GM18907 (cell line): ENCODE data around the gene SHB.
"Not testable (repeated sequence)": the region's sequence is repeated elsewhere in the genome, so short reads cannot be mapped to it uniquely, and the experiment has no call there.

Experiments used
- ATAC-seq: cut with Tn5 transposase; IDR thresholded peaks from one replicate; pipeline ENCODE4 v1.9.1; 2021; ENCODE audit warnings: mild to moderate bottlenecking, moderate library complexity; ENCODE audit not compliant: unreplicated experiment

Gene SHB

DNA sequence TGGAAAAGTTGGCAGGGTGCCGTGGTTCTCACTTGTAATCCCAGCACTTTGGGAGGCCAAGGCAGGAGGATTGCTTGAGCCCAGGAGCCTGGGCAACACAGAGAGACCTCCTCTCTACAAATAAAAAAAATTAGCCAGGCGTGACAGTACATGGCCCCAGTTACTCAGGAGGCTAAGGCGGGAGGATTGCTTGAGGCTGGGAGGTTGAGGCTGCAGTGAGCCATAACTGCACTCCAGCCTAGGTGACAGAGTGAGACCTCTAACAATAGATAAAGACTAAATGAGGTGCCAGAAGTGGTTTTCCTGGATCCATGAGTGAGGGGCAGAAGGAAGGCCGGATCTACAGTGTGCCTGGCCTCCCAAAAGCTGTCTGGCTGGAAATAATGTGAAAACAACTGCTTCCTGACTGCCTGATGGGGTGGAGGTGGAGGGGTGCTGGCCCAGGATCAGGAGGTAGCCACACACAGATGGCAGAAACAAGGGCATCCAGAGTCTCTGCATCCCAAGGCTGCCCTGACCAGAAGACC is 4.1 kb downstream of the SHB start:
- ATAC-seq: no peak

DNA sequence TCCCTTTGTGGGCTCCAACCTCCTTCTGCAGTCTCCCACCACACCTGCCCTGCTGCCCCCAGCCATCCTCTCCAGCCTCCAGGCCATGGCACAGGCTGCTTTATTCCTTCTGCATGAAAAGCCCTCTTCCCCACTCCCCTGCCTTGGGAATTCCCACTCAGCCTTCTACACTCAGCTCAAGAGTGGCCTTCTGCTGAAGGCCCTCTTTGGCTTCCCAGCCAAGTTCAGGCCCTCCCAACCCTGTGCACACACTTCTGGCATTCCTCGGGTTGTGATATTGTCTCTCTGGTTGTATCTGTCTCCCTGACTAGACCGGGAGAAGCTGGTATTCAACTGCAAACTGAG is 5.7 kb downstream of the SHB start:
- no peak for ATAC-seq

DNA sequence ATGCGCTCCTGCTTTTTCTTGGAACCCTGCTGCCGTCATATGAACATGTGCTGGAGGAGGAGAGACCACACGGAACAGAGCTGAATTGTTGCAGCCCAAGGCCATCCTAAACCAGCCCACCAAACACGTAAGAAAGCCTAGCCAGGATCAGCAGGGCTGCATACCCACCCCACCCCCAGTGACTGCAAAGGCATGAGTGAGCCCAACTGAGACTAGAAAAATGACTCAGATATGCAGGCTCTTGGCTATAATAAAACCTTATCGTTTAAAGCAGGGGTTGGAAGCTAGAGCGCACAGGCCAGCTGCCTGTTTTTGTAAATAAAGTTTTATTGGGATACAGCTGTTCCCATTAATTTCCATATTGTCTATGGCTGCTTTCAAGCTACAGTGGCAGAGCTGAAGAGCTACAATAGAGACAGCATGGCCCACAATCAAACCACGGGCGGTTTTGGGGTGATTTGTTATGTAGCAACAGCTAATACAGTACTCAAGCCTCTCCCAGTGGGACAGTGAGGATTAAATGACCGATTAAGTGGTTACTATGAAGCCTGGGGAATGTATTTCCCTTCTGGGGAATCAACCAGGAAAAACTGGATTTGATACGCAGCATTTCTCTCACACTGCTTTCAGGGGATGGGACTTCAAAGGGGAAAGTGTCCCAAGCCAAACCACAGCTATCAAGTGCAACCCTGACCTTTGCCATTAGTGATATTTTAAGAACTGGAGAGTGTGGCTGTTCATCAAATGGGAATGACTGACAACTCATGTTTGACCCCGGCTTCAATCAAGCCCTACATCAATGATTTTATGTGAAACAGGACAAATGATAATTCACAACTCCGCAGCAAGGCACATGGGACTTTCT is 6.3 kb downstream of the SHB start:
- no peak for ATAC-seq

DNA sequence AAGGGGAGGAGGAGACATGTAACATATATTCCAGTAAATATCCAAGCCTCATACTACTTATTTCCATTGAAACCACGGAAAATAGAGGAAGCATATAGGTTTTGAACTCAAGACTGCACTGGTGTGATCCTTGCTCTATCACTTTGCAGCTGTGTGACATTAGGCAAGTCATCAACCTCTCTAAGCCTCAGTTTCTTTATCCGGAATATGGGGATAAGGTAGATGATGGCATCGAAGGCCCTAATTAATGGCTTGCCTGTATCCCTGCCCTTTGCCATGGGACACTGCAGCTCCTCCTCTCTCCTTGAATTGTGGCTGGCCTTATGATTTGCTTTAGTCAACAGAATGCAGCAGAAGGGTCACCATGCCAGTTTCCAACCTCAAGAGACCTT is 6.9 kb downstream of the SHB start:
- ATAC-seq: no peak

DNA sequence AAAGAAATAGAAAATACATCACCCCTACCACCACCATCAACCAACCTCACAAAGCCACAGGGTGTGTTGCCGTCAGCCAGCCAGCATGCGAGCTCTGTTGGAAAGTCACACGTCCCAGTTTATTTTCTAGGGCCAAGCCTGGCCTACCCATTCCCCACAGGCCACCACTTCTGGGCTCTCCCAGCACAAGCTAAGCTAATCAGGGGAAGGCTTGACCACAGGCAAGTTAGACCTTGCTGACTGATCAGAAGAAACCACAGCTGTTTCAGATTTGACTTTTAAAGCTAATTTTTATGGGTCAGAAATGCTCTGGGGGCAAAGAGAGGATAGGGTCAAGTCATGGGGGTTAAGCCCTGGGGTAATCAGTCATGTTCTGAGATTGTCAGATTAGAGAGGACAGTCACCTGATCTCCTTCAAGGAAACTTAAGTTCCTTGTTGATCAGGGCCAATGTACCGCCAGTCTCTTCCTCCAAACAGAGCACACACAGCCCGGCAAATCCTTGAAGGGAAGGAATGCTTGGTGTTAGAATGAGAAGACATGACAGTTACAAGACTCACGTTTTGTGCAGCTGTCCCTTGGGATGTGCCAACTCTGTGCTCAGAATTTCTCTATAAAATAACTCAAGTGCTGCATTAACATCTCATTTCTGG is 7.6 kb downstream of the SHB start:
- peak; percentile 74 for ATAC-seq

DNA sequence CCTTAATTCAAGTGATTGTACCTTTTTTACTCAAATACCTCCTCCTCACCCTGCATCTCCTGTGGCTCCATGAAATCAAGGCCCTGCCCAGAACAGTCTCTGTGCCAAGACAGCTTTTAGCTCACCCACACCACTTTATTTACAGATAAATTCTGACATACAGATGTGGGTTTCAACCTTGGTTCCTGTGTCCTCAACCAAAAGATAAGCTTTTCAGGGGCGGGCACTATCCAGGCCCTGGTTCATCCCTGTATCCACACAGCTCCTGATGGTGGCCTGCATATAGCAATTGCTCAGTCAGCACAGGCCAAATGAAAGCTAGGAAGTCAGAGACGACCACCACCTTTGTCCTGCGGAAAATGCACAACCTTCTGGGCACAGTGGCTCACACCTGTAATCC is 8.3 kb downstream of the SHB start:
- no peak for ATAC-seq

DNA sequence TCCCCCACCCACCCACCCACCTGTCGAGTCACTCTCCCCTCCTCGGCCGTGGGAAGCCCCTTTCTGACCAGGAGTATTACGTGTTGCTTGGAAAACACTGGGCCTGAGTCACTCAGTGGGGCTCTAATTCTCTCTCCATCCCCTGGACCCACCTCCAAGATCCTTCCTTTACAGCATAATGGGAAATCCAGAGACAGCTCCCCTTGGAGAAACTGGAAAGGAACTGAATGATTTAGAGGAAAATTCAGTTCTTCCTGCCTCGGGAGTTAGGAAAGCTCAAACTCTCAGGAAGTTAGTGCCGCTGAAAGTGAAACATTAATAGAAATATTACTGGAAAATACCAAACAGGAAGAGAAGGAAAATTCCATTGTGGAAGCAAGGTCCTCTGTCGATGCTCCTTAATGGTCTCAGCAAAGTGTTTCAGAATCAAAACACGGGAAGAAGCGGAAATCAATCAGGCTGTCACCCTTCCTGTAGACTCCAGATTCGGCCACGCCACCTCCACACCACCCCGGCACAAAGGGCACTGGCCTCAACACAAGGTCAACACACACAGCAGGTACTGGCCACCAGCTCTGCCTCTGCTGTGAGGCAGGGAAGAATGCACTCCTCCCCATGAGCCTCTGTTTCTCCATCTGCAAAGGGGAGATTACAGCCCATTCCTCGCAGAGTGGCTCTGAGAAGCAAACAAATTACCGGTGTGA is 9.6 kb downstream of the SHB start:
- no peak for ATAC-seq

DNA sequence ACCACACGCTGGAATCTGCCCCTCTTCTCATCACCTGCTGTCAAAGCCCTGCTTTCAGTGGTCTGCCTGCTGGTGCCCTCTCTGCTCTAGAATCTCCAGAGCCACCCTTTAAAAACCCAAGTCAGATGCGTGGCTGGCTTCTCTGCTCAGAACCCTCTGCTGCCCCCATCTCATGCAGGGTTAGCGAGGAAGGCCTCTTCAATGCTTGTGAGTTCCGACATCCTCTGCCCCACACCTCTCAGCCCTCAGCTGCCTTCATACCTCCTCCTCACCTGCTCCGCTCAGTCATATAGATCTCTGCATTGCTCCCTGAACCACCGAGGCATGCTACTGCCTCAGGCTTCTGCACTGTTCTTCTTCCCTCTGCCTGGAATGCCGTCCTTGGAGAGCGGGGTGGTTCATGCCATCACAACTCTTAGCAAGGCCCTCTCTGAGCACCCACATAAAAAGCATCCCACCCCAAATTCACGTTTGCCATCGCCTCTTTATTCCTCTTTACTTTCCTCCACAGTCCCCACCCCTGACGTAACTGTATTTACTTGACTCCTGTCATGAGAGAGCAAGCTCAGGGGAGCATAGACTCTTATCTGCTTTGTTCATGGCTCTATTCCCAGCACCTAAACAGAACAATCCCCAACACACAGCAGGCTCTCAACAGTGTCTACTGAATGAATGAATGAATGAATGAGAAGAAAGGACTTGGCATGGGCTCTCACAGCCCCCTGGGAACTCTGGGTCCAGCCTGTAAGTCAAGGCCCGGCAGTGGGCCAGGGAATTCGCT is 10.4 kb downstream of the SHB start:
- ATAC-seq: no peak

DNA sequence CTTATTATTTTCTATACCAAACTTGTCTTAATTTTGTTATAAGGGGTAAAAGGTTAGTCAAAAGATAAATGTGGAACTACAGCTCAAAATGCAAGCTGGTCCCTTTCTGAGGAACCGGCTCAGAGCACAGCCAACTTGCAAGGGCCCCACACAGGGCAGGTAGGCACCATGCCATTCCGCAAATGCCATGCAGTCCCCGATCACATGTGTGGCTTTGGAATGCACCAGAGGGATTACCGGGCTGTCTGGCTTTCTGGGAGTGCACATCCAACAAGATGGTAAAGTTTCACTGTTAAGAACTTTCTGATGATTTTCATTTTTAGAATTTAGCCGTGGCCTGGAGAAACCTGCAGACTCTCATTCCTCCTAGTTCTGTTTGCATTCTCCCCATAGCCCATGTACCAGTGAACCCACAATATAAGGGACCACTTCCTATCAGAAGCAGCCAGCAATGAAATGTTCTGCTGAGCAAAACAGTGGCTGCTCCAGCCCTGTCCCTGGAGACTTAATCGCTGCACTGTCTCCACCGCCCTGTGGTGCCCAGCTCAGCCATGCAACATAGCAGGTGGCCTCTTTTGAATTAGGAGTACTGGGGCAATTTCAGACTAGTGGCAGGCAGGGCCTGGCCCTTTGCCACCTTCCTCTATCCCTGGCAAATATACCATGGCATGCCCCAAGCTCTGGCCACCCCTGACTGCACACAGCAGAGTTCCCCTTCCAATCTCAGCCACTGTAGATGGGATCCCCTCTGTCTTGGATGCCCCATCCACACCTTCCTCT is 11.4 kb downstream of the SHB start:
- no peak for ATAC-seq

DNA sequence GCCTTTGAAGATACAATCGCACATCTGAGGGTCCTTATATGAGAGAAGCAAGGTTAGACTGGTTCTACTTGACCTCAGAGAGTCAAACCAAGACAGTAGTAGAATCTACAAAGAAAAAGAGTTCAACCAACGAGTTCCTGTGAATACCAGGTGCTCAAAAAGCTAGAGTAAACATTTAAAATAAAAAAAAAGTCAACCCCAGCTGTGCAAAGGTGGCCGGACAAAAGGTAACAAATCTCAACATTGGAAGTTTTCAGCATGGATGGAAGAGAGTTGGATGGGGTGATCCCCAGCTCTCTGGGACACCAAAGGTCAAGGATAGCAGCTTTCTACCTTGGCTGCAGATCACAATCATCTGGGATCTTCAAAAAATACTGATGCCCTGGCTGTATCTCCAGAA is 14.4 kb downstream of the SHB start:
- no peak for ATAC-seq

DNA sequence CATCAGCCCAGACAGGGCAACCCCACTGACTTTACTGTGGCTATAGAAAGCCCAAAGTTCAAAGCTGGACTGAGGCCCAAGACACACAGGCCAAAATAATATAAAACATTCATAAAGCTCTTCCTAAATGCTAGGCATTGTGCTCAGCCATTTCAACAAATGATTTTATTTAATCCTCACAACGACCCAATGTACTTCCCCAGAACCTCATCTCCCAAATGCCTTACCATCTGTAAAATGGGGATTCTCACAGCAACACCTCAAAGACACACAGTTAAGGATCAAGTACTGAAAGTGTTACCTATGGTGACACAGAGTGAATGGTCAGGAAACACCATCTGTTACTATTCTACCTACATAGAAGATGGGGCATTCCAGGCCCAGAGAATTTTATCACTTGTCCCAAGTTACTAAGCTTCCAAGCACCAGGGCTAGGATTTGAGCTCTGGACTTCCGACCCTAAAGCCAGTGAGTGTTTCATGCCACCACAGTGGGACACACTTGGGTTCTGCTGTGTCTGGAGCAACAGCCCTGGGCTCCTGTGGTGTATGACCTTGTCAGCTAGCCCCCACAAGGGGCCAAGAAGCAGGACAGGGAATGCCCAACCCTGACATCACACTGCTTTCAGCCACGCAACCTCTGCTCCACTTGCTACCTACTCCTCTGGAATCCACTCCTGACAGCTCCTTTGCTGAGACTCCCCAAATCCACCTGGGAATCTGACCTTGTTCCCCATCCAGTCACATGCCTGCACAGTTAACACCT is 15.1 kb downstream of the SHB start:
- ATAC-seq: no peak

DNA sequence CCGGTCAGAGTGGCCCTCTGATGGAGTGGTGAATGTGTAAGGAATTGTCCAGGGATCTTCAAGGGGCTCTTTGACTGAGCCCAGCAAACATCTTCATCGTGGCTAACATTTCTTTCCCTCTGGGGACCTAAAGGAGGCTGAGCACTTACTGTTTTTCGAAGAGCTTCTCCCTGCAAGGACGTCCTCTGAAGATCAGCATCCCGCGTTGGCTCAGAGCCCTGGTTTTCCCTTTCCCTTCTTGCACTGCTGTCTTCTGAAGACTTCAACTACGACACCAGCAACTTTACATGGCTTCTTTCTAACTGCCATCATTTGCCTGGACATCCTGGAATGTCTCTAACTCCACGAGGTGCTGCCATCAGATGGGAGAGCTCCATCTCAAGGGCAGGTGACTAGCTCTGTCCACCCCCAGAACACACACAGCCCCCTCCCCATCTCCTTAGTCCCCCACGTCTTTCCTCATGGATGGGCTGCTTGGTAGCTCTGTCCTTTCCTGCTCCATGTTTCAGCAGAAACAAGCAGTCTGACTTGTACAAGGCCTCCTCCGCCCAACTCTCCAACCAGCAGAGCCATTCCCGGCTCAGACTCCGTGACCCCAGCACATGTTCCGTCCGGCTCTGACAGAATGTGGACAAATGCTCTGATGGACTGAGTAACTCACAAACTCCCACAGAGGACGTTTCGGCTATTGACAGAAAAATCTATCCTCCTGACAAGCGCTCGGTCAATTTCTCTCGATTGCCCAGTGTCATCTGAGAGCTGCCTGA is 17.1 kb downstream of the SHB start:
- ATAC-seq: no peak

DNA sequence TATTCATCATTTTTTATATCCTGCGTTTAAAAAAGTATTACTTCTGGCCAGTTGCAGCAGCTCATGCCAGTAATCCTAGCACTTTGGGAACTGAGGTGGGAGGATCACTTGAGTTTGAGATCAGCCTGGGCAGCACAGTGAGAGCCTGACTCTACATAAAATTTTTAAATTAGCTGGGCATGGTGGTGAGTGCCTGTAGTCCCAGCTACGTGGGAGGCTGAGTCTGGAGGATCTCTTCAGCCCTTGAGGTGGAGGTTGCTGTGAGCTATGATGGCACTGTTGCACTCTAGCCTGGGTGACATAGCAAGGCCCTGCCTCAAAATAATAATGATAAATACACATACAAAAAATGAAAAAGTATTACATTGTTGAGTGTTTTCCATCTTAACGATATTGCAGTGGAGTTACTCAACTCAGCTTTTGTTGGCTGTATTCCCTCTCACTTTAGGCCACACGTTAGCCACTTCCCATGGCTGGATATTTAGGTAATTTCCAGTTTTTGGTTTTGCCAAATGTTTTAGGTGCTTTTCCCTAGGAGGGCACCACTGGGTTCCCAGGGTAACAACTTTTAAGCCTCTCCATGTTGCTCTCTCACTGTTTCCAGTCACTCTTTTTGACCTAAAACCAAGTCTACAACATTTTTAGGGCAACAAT is 20.6 kb downstream of the SHB start:
- ATAC-seq: no peak

DNA sequence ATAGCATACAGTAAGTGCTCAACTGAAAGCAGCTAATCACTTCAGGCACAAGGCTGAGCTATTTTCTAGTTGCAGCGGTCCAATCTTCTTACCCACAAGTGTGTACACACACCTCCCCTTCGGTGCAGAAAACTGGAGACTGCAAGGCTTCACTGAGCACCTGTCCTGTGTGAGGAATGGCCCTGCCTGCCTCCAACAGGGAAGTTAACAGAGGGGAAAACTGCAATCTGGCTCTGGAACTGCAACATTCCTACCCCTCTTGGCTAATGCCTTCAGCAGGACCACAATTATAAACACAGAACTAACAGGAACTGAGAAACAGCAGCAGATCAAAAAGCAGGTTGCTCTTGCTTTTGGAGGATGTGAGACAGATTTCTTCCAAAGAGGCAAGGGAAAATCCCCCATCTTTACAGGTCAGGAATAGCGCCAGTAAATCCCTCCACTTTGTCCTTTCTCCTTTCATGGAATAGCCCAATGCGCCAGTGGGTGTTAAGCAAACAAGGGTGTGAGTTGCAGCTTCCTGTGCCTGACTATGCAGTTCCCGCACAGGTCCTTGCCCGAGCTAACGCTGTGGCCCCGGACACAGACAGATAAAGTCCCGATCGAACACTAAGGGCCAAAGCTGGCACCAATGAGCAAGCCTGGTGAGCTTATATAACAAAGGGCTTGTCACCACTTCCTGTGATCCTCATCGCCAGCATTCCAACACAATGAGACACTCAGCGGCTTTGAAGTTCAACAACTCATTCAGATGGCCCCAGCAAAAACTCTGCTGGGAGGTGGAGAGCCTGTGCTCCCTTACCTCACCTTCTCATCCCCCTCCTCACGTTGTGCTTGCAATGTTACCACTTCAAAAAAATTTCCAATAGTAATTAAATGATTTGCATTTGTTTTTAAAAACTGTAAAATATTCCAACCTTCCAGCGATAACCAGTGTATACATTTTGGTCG is 21.5 kb downstream of the SHB start:
- ATAC-seq: no peak

DNA sequence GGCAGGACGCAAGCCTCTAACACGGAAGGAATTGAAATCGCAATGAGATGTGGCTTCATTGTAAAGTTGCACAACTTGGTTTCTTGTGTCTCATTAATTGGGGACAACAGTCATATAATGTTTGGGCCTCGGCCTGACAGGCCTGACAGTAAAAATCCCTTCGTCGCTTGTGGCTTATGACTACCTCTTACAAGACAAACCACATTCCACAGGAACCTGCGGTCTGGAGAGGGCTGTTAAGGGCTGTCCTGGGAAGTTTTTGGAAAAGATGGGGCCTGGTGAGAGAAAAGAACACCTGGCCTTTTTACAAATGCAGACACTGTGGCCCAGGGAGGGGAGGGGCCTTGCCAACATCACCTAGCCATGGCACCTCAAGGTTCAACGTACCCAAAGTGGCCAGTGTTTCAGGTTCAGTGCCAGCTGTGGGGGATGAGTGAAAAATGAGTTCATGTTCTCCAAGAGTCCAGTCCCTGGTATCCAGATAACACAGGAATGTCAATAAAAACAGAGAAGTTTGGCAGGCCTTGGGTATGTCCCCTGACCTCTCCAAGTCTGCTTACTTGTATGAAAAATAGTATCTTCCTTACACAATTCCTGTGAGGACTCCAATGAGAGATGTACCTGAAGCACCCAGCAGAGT is 22.2 kb downstream of the SHB start:
- no peak for ATAC-seq

DNA sequence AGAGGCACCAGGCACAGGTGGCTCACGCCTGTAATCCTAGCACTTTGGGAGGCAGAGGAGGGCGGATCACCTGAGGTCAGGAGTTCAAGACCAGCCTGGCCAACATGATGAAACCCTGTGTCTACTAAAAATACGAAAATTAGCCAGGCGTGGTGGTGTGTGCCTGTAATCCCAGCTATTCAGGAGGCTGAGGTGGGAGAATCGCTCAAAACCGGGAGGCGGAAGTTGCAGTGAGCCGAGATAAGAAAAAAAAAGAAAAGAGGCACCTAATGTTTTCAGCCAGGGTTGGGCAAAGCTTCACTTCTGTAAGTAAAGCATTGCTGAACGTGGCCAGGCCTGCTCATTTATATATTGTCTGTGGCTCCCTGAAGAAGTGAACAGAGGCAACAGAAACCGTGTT is 23.1 kb downstream of the SHB start:
- not testable (repeated sequence) for ATAC-seq

DNA sequence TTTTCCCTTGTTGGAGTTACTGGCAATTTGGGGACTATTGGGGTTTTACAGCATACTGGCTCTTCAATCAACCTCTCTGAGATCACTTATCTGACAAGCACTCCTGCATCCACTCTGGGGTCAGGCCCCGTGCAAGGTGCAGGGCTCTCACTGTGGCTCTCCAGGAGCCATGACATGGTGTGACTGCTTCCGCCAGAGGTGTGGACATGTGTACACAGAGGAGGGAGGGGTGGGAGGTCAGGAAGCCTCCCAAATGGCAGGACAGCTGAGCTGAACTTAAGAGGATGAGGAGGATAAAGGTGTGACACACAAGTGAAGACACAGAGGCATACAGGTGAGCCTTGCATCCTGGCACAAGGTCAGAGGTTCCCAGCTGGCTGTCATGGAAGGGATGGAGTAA is 24.3 kb downstream of the SHB start:
- no peak for ATAC-seq
